ENCODE results near the gene GALNT17.

GRCh38 chr7:71184136-71184535, 52.2 kb downstream of the GALNT17 start:
- TF ChIP-seq CTCF (conservative IDR thresholded peaks at IDR 0.05; ENCODE audit: low read depth, low read length): no peak
- TF ChIP-seq EZH2 (IDR thresholded peaks at IDR 0.05; ENCODE audit: borderline replicate concordance, low read depth, low read length, poor library complexity, severe bottlenecking): no peak

Measured in A673 (cell line).